Measurements from ENCODE around the gene CMSS1. TPM values are rescaled to one million over a fixed set of nuclear protein-coding genes. Genes with fewer than 3 reads are reported as not detected.
A peak's percentile ranks its signal among the peaks of the same experiment; 100 is the strongest.

Gene CMSS1
- total RNA-seq, 1 donor from 2014 or later: 35.7 TPM

- Mint-ChIP-seq H3K27ac (no peak overlapping the region), H3K9me3 (ENCODE audit: low read depth) (peaks cover 7% of the 10 kb centered on the region), H3K27me3 (no peaks in the 10 kb centered on the region), H3K36me3 (ENCODE audit: insufficient read depth) (peaks cover under 1% of the 10 kb centered on the region), H3K4me3 (ENCODE audit: low read depth) (no peak overlapping the region), H3K4me1 (ENCODE audit: low read depth) (peaks cover 40% of the 10 kb centered on the region)
- no peak for DNase-seq (ENCODE audit: low spot score, unreplicated experiment)
- no peak for TF ChIP-seq CTCF (IDR thresholded peaks at IDR 0.05; ENCODE audit: unreplicated experiment)
Measured at GRCh38 chr3:99907959-99908544, 90.4 kb downstream of the CMSS1 start.

GRCh38 chr3:99909714-99910495 lies 92.2 kb downstream of the CMSS1 start:
- Mint-ChIP-seq H3K4me1 (ENCODE audit: low read depth) (peaks cover 45% of the 10 kb centered on the region), H3K9me3 (ENCODE audit: low read depth) (peaks cover 7% of the 10 kb centered on the region), H3K27me3 (no peaks in the 10 kb centered on the region), H3K4me3 (ENCODE audit: low read depth) (no peak overlapping the region), H3K36me3 (ENCODE audit: insufficient read depth) (peaks cover 2% of the 10 kb centered on the region), H3K27ac (peak overlapping the region; percentile 62)
- no peak for TF ChIP-seq CTCF (IDR thresholded peaks at IDR 0.05; ENCODE audit: unreplicated experiment)
- DNase-seq (ENCODE audit: low spot score, unreplicated experiment): no peak

GRCh38 chr3:99910752-99911290 lies 93.2 kb downstream of the CMSS1 start:
- Mint-ChIP-seq H3K27ac (peak overlapping the region; percentile 94), H3K36me3 (ENCODE audit: insufficient read depth) (peaks cover 2% of the 10 kb centered on the region), H3K4me1 (ENCODE audit: low read depth) (peaks cover 48% of the 10 kb centered on the region), H3K4me3 (ENCODE audit: low read depth) (no peak overlapping the region), H3K27me3 (no peaks in the 10 kb centered on the region), H3K9me3 (ENCODE audit: low read depth) (peaks cover 3% of the 10 kb centered on the region)
- no peak for DNase-seq (ENCODE audit: low spot score, unreplicated experiment)
- no peak for TF ChIP-seq CTCF (IDR thresholded peaks at IDR 0.05; ENCODE audit: unreplicated experiment)

- no peak for TF ChIP-seq CTCF (IDR thresholded peaks at IDR 0.05; ENCODE audit: unreplicated experiment)
- H3K27ac Mint-ChIP-seq: peak overlapping the region; percentile 13
- H3K27me3 Mint-ChIP-seq: no peaks in the 10 kb centered on the region
- peaks cover 2% of the 10 kb centered on the region for H3K36me3 Mint-ChIP-seq (ENCODE audit: insufficient read depth)
- H3K4me3 Mint-ChIP-seq (ENCODE audit: low read depth): no peak overlapping the region
- H3K9me3 Mint-ChIP-seq (ENCODE audit: low read depth): peaks cover 3% of the 10 kb centered on the region
- peaks cover 53% of the 10 kb centered on the region for H3K4me1 Mint-ChIP-seq (ENCODE audit: low read depth)
- DNase-seq (ENCODE audit: low spot score, unreplicated experiment): no peak
Measured at GRCh38 chr3:99911433-99911832, 93.8 kb downstream of the CMSS1 start.

GRCh38 chr3:99915906-99916432 lies 98.3 kb downstream of the CMSS1 start:
- TF ChIP-seq CTCF (IDR thresholded peaks at IDR 0.05; ENCODE audit: unreplicated experiment): no peak
- Mint-ChIP-seq H3K27ac (no peak overlapping the region), H3K4me3 (ENCODE audit: low read depth) (no peak overlapping the region), H3K27me3 (no peaks in the 10 kb centered on the region), H3K36me3 (ENCODE audit: insufficient read depth) (peaks cover 2% of the 10 kb centered on the region), H3K9me3 (ENCODE audit: low read depth) (peaks cover 3% of the 10 kb centered on the region), H3K4me1 (ENCODE audit: low read depth) (peaks cover 49% of the 10 kb centered on the region)
- no peak for DNase-seq (ENCODE audit: low spot score, unreplicated experiment)

Data from progenitor cell of endocrine pancreas (in vitro differentiated cells).